Measurements from ENCODE around the gene ATP6V0C. TPM values are rescaled to one million over a fixed set of nuclear protein-coding genes. Genes with fewer than 3 reads are reported as not detected.

Gene ATP6V0C
- total and polyA plus RNA-seq, 4 donors, result 39.0 to 410 (median 250) TPM

DNA sequence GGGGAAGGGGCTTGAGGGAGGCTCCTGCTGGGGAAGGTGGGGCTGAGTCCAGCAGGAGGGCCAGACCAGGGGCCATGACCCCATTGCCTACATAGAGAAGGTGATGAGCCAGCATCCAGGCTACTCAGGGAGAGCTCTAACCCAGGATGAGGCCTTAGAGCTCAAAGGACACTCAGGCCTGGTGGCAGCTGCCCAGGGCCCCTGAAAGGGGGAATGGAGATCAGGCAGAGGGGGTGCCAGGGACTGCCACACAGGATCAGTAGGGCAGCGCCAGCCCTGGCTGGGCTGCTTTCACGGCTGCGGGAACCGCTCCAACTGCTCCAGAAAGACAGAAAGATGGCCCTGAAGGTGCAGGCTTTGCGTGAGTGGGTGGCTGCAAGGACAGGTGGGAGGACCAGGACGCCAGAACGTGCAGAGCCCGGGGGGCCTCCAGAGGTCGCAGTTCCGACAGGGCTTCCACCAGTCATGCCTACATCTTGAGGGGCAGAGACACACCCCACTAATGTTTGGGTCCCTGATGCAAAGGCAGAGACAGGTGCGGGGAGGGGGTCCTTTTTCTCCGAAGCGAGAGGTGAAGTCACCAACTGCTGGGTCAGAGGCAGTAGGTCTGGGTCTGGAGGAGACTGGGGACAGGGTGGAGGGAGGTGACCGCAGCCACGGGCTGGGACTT lies 882 bp upstream of the ATP6V0C start:
- ATAC-seq (ENCODE audit: insufficient read depth, low FRiP score) (no peak), DNase-seq (no peak)
- Histone ChIP-seq H3K4me1 (ENCODE audit: control insufficient read depth in 5 of 5, insufficient read depth in 5 of 5, low read length in 5 of 5) (peaks cover 8 to 33% (median 22%) of the 10 kb centered on the region in 5 donors), H3K9me3 (ENCODE audit: control insufficient read depth in 4 of 4, insufficient read depth in 3 of 4, low read length in 3 of 4) (no peaks in the 10 kb centered on the region), H3K36me3 (ENCODE audit: control insufficient read depth in 4 of 4, insufficient read depth in 4 of 4, low read length in 4 of 4) (peaks cover 0 to 5% (median 0%) of the 10 kb centered on the region in 4 donors), H3K27me3 (ENCODE audit: control insufficient read depth in 3 of 3, insufficient read depth in 3 of 3, low read length in 2 of 3) (no peaks in the 10 kb centered on the region), H3K27ac (ENCODE audit: low read depth in 1 of 2, low read length in 1 of 2) (peak overlapping the region in 1 of 2 donors; percentile 96), H3K9ac (ENCODE audit: insufficient read depth in 1 of 2, low read length in 2 of 2) (no peak overlapping the region), H3K4me3 (peak overlapping the region; percentile 20)
- TF ChIP-seq CTCF (IDR thresholded peaks at IDR 0.05; ENCODE audit: control extremely low read depth, extremely low read depth), result no peak
- WGBS, 2 donors, result 43 to 51% methylated on average over 15 of the region's 15 CpGs

DNA sequence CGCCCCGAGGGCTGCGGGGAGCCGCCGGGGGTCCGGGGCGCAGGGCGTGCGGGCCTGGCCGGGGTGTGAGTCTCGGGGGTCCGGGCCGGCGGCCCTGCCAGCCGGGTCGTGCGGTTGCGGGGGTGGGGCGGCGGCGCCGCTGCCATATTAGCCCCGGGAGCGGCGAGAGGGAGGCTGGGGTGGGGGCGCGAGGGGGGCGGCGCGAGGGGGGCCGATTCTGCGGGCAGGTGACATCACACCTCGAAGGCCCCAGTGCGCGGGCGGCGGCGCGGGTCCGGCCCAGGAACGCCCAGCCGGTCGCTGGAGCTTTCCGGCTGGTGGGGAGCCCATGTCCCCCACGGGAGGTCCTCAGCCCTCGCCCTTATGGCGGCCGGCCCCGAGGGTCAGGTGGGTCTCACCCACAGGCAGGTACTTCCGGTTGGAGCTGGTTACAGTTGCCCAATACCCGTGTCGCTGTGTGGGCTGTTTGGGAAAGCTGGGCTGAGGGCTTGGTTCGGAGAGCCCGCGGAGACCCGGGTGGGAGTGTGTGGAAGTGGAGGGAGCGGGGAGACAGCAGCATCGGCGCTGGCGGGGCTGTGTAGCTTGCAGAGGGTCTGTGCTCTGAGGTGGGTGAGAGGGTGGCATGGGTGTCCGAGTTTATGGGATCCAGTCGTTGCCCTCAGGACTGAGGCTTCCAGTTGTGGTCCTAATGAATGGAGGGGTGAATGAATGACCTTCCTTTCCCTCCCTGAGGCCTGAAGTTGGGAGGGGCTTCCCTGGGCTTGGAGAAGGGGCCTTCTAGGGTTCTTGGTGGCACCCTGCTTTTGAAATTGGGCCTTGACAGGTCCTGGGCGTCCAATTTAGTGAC lies 804 bp downstream of the ATP6V0C start:
- Histone ChIP-seq H3K27ac (ENCODE audit: low read depth in 1 of 2, low read length in 1 of 2) (peak overlapping the region; percentile 96 to 97), H3K27me3 (ENCODE audit: control insufficient read depth in 3 of 3, insufficient read depth in 3 of 3, low read length in 2 of 3) (no peaks in the 10 kb centered on the region), H3K9me3 (ENCODE audit: control insufficient read depth in 4 of 4, insufficient read depth in 3 of 4, low read length in 3 of 4) (no peaks in the 10 kb centered on the region), H3K9ac (ENCODE audit: insufficient read depth in 1 of 2, low read length in 2 of 2) (peak overlapping the region; percentile 73 to 84), H3K4me1 (ENCODE audit: control insufficient read depth in 5 of 5, insufficient read depth in 5 of 5, low read length in 5 of 5) (peaks cover 18 to 42% (median 22%) of the 10 kb centered on the region in 5 donors), H3K36me3 (ENCODE audit: control insufficient read depth in 4 of 4, insufficient read depth in 4 of 4, low read length in 4 of 4) (peaks cover 0 to 9% (median 4%) of the 10 kb centered on the region in 4 donors), H3K4me3 (peak overlapping the region; percentile 86)
- WGBS, 2 donors, result 0 to 1% methylated on average over 31 to 63 of the region's 63 CpGs
- TF ChIP-seq CTCF (IDR thresholded peaks at IDR 0.05; ENCODE audit: control extremely low read depth, extremely low read depth), result no peak
- peak in 1 of 3 donors; percentile 41 for DNase-seq
- ATAC-seq (ENCODE audit: insufficient read depth, low FRiP score), result no peak

DNA sequence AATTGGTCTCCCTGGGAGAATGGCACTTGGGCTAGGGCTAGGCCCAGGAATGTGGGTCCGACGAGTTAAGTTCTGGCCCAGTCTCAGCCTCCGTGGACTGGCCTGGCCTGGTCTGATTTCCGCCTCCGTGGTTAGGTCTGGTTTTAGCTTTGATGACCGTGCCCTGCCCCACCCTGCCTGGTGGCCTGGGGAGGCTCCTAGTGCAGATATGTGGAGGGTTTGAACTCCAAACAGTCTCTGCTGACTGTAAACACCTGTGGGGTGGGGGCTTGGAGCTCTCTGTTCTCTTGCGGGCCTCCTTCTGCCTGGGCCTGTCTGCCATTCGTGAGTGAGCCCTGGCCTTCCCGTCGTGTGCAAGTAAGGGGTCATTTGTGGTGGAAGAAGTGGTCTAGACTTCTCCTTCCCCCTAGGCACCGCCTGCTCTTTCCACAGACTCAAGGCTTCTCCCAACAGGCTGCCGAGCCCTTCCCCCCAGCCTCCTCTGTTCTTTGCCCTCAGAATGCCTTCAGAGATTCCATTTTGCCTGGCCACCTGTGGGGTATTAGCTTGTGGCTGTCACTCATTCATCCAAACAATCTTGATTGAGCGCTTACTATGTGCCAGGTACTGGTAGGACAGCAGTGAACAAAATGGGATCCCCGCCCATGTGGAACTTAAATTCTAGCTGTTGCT lies 1.6 kb downstream of the ATP6V0C start:
- H3K36me3 ChIP-seq (ENCODE audit: control insufficient read depth in 4 of 4, insufficient read depth in 4 of 4, low read length in 4 of 4), result peaks cover 0 to 11% (median 4%) of the 10 kb centered on the region in 4 donors
- H3K4me1 ChIP-seq (ENCODE audit: control insufficient read depth in 5 of 5, insufficient read depth in 5 of 5, low read length in 5 of 5), result peaks cover 18 to 42% (median 25%) of the 10 kb centered on the region in 5 donors
- peak overlapping the region; percentile 96 to 97 for H3K27ac ChIP-seq (ENCODE audit: low read depth in 1 of 2, low read length in 1 of 2)
- H3K9me3 ChIP-seq (ENCODE audit: control insufficient read depth in 4 of 4, insufficient read depth in 3 of 4, low read length in 3 of 4), result no peaks in the 10 kb centered on the region
- peak overlapping the region; percentile 86 for H3K4me3 ChIP-seq
- DNase-seq, result no peak
- H3K9ac ChIP-seq (ENCODE audit: insufficient read depth in 1 of 2, low read length in 2 of 2), result peak overlapping the region; percentile 73 to 84
- no peaks in the 10 kb centered on the region for H3K27me3 ChIP-seq (ENCODE audit: control insufficient read depth in 3 of 3, insufficient read depth in 3 of 3, low read length in 2 of 3)
- 22 to 28% methylated on average over 14 of the region's 14 CpGs for WGBS, 2 donors
- ATAC-seq (ENCODE audit: insufficient read depth, low FRiP score), result no peak
- TF ChIP-seq CTCF (IDR thresholded peaks at IDR 0.05; ENCODE audit: control extremely low read depth, extremely low read depth), result no peak
